HG03378 (cell line): ENCODE results near the gene ATP6V0E2.
A peak's percentile ranks its signal among the peaks of the same experiment; 100 is the strongest.
"Not testable (repeated sequence)": the region's sequence is repeated elsewhere in the genome, so short reads cannot be mapped to it uniquely, and the experiment has no call there.

Experiments used
- ATAC-seq: cut with Tn5 transposase; IDR thresholded peaks from one replicate; pipeline ENCODE4 v1.9.1; 2021; ENCODE audit warnings: mild to moderate bottlenecking, moderate library complexity; ENCODE audit not compliant: unreplicated experiment

Gene ATP6V0E2

DNA sequence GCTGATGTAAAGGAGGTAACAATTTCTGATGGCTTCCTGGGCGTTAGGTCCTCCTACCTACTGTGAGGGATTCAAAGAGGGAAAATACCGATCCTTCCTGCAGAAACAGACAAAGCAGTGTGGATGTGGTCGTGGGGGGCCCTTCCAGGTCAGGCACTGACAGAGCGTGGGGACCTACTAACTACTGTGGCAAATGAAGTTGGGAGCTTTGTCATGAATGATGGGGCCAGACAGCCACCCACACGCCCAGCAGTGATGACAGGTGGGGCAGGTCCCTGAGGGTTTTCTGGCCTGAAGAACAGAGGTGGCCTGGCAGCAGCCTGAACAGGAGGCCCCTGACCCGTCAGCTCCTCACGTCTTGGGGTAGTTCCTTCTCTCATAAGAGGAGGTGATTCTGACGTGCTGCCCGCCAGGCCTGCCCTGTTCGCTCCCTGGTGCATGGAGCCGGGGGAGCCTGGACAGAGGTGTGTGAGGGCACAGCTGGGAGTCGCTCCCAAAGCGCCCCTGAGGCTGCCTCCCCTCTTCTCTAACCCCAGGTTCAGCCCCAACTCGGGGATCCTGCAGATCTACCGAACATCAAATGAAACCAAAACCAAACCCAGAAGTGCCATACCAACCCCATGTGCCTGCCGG lies 4.2 kb downstream of the ATP6V0E2 start:
- ATAC-seq, result no peak

GRCh38 chr7:149878523-149878921 lies 4.8 kb downstream of the ATP6V0E2 start:
- ATAC-seq, result no peak

GRCh38 chr7:149879271-149879743 lies 5.5 kb downstream of the ATP6V0E2 start:
- ATAC-seq, result no peak

DNA sequence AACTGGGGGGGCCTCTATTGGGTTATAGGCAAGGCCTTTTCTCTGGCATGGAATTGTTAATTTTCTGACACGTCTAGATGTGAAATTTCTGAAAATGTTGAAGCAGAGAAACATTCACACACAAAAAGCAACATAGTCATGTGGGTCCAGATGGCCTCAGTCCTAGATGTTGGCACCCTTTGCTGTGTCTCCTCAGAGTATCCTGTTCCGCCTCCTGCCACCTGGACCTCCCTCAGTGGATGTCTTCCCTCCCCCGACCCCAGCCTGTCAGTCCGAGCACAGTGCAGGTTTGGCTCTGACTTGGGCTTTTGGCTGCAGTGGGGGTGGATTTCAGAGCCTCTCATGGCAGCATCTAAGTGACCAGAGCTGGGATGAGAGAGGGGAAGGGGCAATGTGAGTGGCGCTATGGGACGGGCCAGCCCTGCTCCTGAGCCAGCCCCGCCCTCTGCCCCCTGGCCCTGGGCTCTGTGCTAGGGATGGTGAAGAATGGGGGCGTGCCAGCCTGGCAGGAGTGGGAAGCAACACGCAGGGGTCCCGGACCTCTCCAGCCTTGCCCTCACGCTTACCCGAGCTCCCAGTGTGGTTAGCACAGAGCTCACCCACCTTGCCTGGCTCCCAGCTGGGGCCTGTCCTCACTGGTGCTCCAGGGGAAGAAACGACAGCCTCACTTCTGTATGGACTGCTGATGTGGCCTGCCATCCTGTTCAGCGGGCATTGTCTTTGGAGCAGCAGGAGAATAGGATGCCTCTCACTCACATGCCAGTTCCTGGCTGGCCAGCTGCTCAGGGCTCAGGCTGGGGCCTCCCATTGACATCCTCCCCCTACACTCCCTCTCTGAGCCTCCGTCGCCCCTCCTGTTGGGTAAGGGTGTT lies 6.2 kb downstream of the ATP6V0E2 start:
- ATAC-seq, result no peak

GRCh38 chr7:149880638-149881311 lies 7.0 kb downstream of the ATP6V0E2 start:
- ATAC-seq, result no peak

GRCh38 chr7:149881328-149882247 lies 7.8 kb downstream of the ATP6V0E2 start:
- no peak for ATAC-seq

DNA sequence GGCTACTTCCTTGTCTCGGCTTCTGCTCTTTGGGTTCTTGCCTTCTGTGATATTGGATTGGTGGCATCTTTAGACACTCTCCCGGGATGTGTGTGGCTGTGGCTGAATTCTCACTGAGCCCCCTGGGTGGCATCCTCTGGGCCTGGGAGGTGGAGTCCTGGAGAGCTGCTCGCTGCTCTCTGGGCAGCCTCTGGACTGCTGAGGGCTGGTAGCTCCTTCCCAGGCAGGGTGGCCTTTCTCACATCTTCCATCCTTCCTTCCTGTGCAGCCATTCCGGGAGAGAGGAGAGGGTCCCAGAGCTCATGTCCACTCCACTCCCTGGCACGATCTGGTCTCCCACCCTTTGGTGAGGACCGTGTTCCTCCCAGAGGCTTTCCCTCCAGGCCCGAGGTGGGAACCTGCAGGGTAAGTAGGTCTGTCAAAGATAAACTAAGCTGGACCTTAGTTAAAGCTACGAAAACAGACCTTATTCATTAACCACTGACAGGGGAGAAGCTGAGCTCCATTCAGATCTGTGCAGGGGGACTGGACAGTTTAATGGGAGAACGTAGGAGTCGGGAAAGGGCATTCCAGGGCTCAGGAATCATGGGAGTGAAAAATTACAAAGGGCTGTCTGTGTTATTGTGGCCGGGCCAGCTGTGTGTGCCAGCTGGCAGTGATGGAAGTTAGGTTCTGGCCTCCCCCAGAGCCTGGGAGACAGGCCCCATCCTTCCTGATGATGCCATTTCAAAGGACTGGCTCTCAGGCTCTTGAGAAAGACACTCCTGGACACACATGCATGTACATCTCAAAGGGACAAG lies 8.7 kb downstream of the ATP6V0E2 start:
- ATAC-seq, result no peak

- ATAC-seq, result no peak
These were observed 9.3 kb downstream of the ATP6V0E2 start for GRCh38 chr7:149883048-149883438.

DNA sequence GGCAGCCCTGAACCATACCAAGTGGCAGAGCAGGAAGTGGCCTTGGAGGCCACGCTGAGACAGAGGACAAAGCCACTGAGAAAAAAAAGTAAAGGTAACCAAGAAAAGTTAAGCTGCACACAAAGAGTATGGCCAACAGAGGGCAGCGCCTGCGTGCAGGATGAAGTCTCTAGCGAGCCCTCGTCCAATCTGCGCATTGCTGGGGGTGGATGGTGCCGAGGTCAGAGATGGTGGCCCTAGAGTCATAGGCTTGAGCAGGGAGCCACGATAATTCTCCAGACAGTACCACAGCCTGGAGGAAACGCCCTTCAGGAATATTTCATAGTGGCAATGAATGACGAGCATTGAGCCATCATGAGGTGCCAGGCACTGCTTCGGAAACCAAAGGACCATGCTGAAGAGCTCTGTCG lies 9.7 kb downstream of the ATP6V0E2 start:
- ATAC-seq, result peak; percentile 75

DNA sequence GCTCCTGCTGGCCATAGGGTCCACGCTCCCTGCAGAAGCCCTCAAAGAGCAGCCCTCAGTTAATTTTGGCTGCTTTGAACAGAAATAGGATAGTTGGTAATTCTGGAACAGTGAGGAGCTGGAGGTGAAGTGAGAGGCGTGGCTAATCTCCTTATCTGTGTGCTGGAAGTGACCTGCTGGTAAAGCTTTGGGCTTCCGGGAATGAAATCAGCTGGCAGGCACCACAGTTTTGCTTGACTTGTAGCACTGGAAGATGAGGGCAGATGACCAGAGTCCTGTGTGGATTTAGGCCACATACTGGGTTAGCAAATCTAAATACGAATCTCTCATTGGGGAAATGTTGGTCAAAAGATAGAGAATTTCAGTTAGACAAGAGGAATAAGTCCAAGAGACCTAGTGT lies 10.2 kb downstream of the ATP6V0E2 start:
- ATAC-seq, result no peak

DNA sequence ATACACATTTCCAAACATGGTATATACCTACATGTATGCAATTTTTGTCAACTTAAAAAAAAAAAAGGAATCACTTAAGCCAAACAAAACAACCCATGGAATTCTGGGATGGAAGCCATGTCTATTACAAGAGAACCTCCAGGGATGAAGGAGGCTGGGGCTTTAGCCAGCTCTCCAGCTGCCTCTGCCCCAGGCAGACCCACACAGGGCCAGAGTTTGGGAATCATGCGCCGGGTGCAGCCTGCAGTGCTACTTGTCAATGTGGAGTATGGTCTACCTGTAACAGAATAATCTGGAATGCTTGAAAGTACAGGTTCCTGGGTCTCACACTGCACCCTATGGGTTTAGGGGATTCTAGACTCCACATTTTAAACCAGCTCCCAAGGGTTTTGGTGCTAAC lies 10.8 kb downstream of the ATP6V0E2 start:
- ATAC-seq, result no peak

DNA sequence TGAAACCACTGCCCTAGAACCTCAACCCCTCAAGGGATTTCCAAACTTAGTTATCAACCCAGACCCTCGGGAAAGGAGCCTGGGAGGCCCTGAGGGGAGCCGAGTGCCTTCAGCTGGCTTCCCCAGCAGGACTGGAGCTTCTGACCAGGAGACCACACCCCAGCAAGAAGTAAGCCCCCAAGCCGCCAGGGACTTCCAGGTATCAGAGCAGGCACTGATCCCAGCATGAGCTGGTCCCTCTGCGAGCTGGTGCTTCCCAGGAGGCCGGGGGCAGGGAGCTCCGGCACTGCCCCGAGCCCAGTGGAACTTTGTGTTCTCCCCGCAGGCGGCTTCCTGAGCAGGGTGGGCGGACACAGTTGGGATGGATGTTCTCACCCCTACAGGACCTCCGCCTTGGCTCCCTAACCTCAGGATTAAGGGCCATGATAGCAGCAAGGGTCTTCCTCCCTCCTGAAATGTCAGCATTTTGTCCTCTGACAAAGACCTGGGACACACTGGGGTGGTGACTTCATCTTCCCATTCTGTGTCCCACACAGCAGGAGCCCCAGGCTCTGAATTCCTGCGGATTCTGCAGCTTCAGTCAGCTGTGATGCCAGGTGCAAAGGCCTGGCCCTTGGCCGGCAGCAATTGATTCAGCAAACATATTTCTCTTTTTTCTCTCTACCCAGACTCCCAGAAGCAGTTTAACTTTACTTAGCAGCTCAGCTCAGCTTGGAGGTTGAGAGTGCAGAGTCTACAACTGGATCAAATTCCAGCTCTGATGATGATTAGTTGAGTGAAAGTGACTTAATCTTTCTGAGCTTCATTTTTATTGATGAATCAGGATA lies 11.6 kb downstream of the ATP6V0E2 start:
- ATAC-seq, result no peak

DNA sequence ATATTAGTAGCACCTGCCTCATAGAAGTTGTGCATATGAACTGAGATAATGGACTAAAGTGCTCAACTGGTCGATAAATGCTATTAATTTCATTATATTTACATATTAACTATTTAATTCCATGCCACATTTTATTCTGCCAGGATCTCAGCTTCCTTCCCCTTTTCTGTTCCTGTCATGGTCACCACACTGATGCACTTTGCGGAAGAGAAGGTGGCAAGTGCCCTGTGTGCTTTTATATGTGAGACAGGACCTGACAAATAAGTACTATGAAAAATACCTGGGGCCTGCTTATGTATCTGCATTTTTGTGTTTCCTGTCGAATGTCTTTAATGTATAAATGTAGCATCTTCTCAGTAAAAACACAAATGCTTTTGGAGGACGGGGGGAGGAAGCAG lies 12.2 kb downstream of the ATP6V0E2 start:
- no peak for ATAC-seq

DNA sequence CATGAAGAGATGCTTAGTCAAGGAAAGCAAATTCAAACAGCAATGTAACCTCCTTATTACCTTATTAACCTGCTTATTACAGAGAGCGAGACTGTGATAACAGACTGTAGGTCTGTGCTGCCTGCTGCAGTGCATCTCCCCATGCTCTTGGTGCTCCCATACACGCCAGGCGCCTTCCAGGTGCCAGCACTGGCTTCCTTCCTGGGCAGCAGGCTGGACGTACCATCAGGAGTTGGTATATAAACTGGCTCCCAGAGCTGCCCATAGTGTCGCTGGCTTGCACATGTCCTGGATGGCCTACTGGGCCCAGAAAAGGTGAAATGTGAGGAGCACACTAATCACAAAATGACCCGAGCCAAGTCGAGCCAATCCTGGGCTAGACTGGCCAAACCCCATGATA lies 13.5 kb downstream of the ATP6V0E2 start:
- no peak for ATAC-seq

GRCh38 chr7:149890715-149891114 lies 16.9 kb downstream of the ATP6V0E2 start:
- not testable (repeated sequence) for ATAC-seq

GRCh38 chr7:149894957-149895356 lies 21.2 kb downstream of the ATP6V0E2 start:
- not testable (repeated sequence) for ATAC-seq

DNA sequence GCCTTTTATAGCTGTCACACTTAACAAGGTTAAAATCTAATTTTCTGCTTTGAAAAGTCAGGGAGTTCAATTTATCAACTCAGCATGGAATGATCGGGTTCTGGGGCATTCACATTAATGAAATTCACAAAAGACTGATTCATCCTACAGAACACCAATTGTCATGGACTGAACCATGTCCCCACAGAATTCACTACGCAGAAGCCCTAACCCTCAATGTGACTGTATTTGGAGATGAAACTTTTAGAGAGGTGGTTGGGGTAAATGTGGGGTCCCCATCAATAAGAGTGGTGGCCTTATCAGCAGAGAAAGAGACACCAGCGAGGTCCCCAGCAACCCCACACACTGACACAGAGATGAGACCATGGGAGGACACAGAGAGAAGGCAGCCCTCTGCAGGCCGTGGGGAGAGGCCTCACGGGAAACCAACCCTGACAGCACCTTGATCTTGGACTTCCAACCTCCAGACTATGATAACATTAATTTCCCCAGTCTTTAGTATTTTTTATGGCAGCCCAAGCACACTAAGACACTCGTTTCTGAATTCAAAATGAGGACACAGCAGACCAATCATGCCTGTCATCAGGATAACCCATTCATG lies 34.1 kb downstream of the ATP6V0E2 start:
- not testable (repeated sequence) for ATAC-seq

GRCh38 chr7:149910219-149910618 lies 36.5 kb downstream of the ATP6V0E2 start:
- not testable (repeated sequence) for ATAC-seq
